ENCODE measurements around the gene ARMC6. TPM values are rescaled to one million over a fixed set of nuclear protein-coding genes. Genes with fewer than 3 reads are reported as not detected.

Gene ARMC6
- total RNA-seq, 2 donors from 2014 or later = 21.0 to 38.6 TPM

- Histone ChIP-seq H3K9me3 (no peaks in the 10 kb centered on the region), H3K4me1 (ENCODE audit: control insufficient read depth in 1 of 2, low read depth in 2 of 2) (no peaks in the 10 kb centered on the region), H3K4me3 (no peak overlapping the region), H3K27ac (no peak overlapping the region), H3K27me3 (replicated peaks; ENCODE audit: insufficient read depth) (no peaks in the 10 kb centered on the region), H3K36me3 (peaks cover 10% of the 10 kb centered on the region)
- no peak for TF ChIP-seq CTCF (IDR thresholded peaks at IDR 0.05)
- ATAC-seq (ENCODE audit: insufficient number of reproducible peaks, low FRiP score, low read depth) (no peak), DNase-seq (ENCODE audit: low spot score) (no peak)
Measured at GRCh38 chr19:19056636-19057275, 23.4 kb downstream of the ARMC6 start.

- no peaks in the 10 kb centered on the region for H3K4me1 ChIP-seq (ENCODE audit: control insufficient read depth in 1 of 2, low read depth in 2 of 2)
- no peak for TF ChIP-seq CTCF (IDR thresholded peaks at IDR 0.05)
- H3K27me3 ChIP-seq (replicated peaks; ENCODE audit: insufficient read depth) = no peaks in the 10 kb centered on the region
- H3K4me3 ChIP-seq = no peak overlapping the region
- H3K9me3 ChIP-seq = no peaks in the 10 kb centered on the region
- H3K27ac ChIP-seq = no peak overlapping the region
- DNase-seq (ENCODE audit: low spot score) (no peak), ATAC-seq (ENCODE audit: insufficient number of reproducible peaks, low FRiP score, low read depth) (no peak)
- H3K36me3 ChIP-seq = peaks cover 4% of the 10 kb centered on the region
Measured at GRCh38 chr19:19057317-19057716, 23.9 kb downstream of the ARMC6 start.

GRCh38 chr19:19057720-19058119 is 24.3 kb downstream of the ARMC6 start:
- Histone ChIP-seq H3K27ac (no peak overlapping the region), H3K9me3 (no peaks in the 10 kb centered on the region), H3K27me3 (replicated peaks; ENCODE audit: insufficient read depth) (no peaks in the 10 kb centered on the region), H3K4me3 (no peak overlapping the region), H3K4me1 (ENCODE audit: control insufficient read depth in 1 of 2, low read depth in 2 of 2) (no peaks in the 10 kb centered on the region), H3K36me3 (peaks cover under 1% of the 10 kb centered on the region)
- ATAC-seq (ENCODE audit: insufficient number of reproducible peaks, low FRiP score, low read depth) (no peak), DNase-seq (ENCODE audit: low spot score) (no peak)
- no peak for TF ChIP-seq CTCF (IDR thresholded peaks at IDR 0.05)

- no peak for DNase-seq (ENCODE audit: low spot score)
- TF ChIP-seq CTCF (IDR thresholded peaks at IDR 0.05) = no peak
- ATAC-seq (ENCODE audit: insufficient number of reproducible peaks, low FRiP score, low read depth) = no peak
- Histone ChIP-seq H3K9me3 (no peaks in the 10 kb centered on the region), H3K4me3 (no peak overlapping the region), H3K27me3 (replicated peaks; ENCODE audit: insufficient read depth) (no peaks in the 10 kb centered on the region), H3K36me3 (no peaks in the 10 kb centered on the region), H3K4me1 (ENCODE audit: control insufficient read depth in 1 of 2, low read depth in 2 of 2) (peaks cover 0 to under 1% of the 10 kb centered on the region in 2 donors), H3K27ac (no peak overlapping the region)
Measured at GRCh38 chr19:19059018-19059836, 25.8 kb downstream of the ARMC6 start.

DNA sequence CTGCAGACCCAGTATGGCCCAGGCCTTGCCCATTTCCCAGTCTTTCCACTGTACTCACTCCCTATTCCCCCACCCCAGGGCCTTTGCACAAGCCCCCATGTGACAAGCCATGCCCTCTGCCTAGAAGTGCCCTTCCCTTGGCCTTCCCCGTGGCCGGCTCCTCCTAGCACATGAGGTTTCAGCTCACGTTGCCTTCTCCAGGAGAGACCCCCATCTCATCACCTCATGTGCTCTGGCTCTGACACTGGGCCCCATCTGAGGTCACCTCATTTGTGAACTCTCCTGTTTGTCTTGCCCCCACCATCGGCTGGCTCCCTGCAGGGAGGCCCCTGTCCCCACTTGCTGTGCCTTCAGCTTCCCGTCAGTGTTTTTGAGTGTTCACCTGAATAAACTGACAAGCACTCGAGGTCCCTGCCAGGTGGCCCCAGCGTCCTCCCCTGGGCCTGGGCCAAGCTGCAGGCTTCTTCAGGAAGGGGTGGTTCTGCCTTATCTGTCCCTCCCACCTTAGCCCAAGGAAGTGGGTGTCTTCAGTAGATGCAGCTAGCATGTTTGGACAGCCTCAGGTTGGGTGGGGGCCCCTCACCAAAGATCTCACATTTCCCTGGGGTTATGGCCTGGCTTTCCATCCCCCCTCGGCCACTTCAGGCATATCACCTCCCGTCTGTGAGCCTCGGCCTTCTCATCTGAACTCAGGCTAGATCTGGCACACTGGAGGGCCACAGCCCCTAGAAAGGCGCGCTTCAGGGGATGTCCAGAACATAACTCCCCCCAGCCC is 26.6 kb downstream of the ARMC6 start:
- no peak for TF ChIP-seq CTCF (IDR thresholded peaks at IDR 0.05)
- ATAC-seq (ENCODE audit: insufficient number of reproducible peaks, low FRiP score, low read depth) (no peak), DNase-seq (ENCODE audit: low spot score) (no peak)
- Histone ChIP-seq H3K9me3 (no peaks in the 10 kb centered on the region), H3K27me3 (replicated peaks; ENCODE audit: insufficient read depth) (no peaks in the 10 kb centered on the region), H3K36me3 (no peaks in the 10 kb centered on the region), H3K4me1 (ENCODE audit: control insufficient read depth in 1 of 2, low read depth in 2 of 2) (peaks cover 5 to 9% of the 10 kb centered on the region in 2 donors), H3K27ac (no peak overlapping the region), H3K4me3 (no peak overlapping the region)
